ENCODE measurements around the gene TAGAP.

GRCh38 chr6:159031846-159032245 lies 12.9 kb downstream of the TAGAP start:
- no peak for TF ChIP-seq CTCF (IDR thresholded peaks at IDR 0.05; ENCODE audit: low read length)
- TF ChIP-seq EZH2 (IDR thresholded peaks at IDR 0.05; ENCODE audit: borderline replicate concordance, low read length): no peak

All from OCI-LY1 (cell line).